ENCODE measurements around the gene RAPSN.

The RAPSN gene

GRCh38 chr11:47433157-47433556, 15.8 kb downstream of the RAPSN start:
- DNase-seq = no peak

GRCh38 chr11:47431356-47432083, 17.4 kb downstream of the RAPSN start:
- no peak for DNase-seq

GRCh38 chr11:47430524-47430923, 18.4 kb downstream of the RAPSN start:
- DNase-seq = no peak

- DNase-seq = peak; percentile 99 to 100 (median 100)
Measured at GRCh38 chr11:47426062-47426956, 22.6 kb downstream of the RAPSN start, which contains the start of gene PSMC3. TSS of gene PSMC3 (minus strand) at chr11:47426439. CDS start at chr11:47426279, 160 bp downstream.

GRCh38 chr11:47425611-47426010, 23.3 kb downstream of the RAPSN start:
- peak in 2 of 4 experiments; percentile 22 to 32 for DNase-seq

- DNase-seq = no peak
Measured at GRCh38 chr11:47418454-47419259, 30.3 kb downstream of the RAPSN start.

GRCh38 chr11:47417712-47418111, 31.2 kb downstream of the RAPSN start:
- no peak for DNase-seq

- no peak for DNase-seq
Measured at GRCh38 chr11:47415949-47416472, 32.9 kb downstream of the RAPSN start.

GRCh38 chr11:47415091-47415854, 33.7 kb downstream of the RAPSN start:
- DNase-seq = no peak

GRCh38 chr11:47414685-47415070, 34.3 kb downstream of the RAPSN start:
- DNase-seq = no peak

- DNase-seq = no peak
Measured at GRCh38 chr11:47413908-47414684, 34.8 kb downstream of the RAPSN start.

- no peak for DNase-seq
Measured at GRCh38 chr11:47413351-47413750, 35.6 kb downstream of the RAPSN start.

GRCh38 chr11:47411884-47412746, 36.8 kb downstream of the RAPSN start:
- peak; percentile 71 to 89 (median 81) for DNase-seq

GRCh38 chr11:47410370-47411264, 38.3 kb downstream of the RAPSN start:
- DNase-seq = no peak

GRCh38 chr11:47409440-47410369, 39.2 kb downstream of the RAPSN start:
- no peak for DNase-seq

- peak in 3 of 4 experiments; percentile 46 to 53 (median 53) for DNase-seq
Measured at GRCh38 chr11:47408598-47409439, 40.1 kb downstream of the RAPSN start.
